ENCODE results near the gene PPP1R3G. TPM values are rescaled to one million over a fixed set of nuclear protein-coding genes. Genes with fewer than 3 reads are reported as not detected.

The PPP1R3G gene
- total and polyA plus RNA-seq, 2 of the 13 experiments (the other 11 are each of a cell fraction or from before 2014, with no cell fraction given) = 1.2 to 1.3 TPM

DNA sequence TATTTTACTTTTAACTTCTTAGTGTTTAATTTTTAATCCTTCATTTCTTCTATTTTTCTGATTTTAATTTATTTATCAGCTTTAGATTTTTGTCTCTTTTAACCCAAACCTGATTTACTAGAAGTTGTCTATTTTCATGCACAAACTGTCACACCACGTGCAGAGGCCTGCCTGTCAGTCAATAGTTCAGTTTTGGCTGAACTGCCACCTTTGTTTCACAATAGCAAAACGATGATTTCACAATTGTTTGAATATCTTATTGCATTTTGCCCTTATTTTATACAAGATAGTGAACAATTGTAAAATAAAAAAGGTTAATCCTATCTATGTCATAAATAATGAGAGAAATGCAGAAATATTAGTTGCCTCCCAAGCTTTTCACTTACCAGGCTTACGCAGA lies 24.0 kb upstream of the PPP1R3G start (continued):
- TF ChIP-seq ZNF564 (CRISPR knock-in tag; IDR thresholded peaks at IDR 0.05) (no peak), ZNF318 (CRISPR knock-in tag; IDR thresholded peaks at IDR 0.05) (no peak), ZFP36L1 (CRISPR knock-in tag; IDR thresholded peaks at IDR 0.05) (no peak), ZMYM4 (CRISPR knock-in tag; IDR thresholded peaks at IDR 0.05) (peak; percentile 73), NR1H2 (CRISPR knock-in tag; IDR thresholded peaks at IDR 0.05; ENCODE audit: borderline replicate concordance, low read depth) (no peak), FUBP1 (CRISPR knock-in tag; IDR thresholded peaks at IDR 0.05; ENCODE audit: borderline replicate concordance) (no peak), NFIC (IDR thresholded peaks at IDR 0.05; ENCODE audit: low read length) (peak; percentile 70; the same call in 1 of the 2 replicates), KAT7 (CRISPR knock-in tag; IDR thresholded peaks at IDR 0.05; ENCODE audit: borderline replicate concordance) (no peak), MED1 (CRISPR knock-in tag; IDR thresholded peaks at IDR 0.05) (peak; percentile 78), ZNF598 (CRISPR knock-in tag; IDR thresholded peaks at IDR 0.05; ENCODE audit: borderline replicate concordance) (no peak)
- TF ChIP-seq, protein P1, sequence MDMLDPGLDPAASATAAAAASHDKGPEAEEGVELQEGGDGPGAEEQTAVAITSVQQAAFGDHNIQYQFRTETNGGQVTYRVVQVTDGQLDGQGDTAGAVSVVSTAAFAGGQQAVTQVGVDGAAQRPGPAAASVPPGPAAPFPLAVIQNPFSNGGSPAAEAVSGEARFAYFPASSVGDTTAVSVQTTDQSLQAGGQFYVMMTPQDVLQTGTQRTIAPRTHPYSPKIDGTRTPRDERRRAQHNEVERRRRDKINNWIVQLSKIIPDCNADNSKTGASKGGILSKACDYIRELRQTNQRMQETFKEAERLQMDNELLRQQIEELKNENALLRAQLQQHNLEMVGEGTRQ (IDR thresholded peaks at IDR 0.05; ENCODE audit: low read depth, low read length) = peak; percentile 57; the same call in 1 of the 2 replicates
- TF ChIP-seq, protein P1 (CRISPR knock-in tag; IDR thresholded peaks at IDR 0.05; ENCODE audit: borderline replicate concordance) = peak; percentile 51; the same call in 1 of the 2 replicates
